HL-60 (cell line): ENCODE measurements around the gene UST.

Source experiments
- GABPA ChIP-seq: IDR thresholded peaks from 2 replicates; pipeline ENCODE4 v1.6.1; 2012; ENCODE audit warnings: low read depth
- POLR2AphosphoS5 ChIP-seq: IDR thresholded peaks from 2 replicates; pipeline ENCODE4 v1.6.1; 2012; ENCODE audit warnings: low read depth
- TF ChIP-seq, protein P1 (sequence below): IDR thresholded peaks from one replicate; pipeline ENCODE4 v1.5.1; 2011; ENCODE audit warnings: low read length, control low read depth, inconsistent platforms; ENCODE audit not compliant: insufficient read depth
- TF ChIP-seq, protein P2 (sequence below): IDR thresholded peaks from 2 replicates; pipeline ENCODE4 v1.6.1; 2012; ENCODE audit warnings: low read depth; ENCODE audit not compliant: insufficient replicate concordance

DNA sequence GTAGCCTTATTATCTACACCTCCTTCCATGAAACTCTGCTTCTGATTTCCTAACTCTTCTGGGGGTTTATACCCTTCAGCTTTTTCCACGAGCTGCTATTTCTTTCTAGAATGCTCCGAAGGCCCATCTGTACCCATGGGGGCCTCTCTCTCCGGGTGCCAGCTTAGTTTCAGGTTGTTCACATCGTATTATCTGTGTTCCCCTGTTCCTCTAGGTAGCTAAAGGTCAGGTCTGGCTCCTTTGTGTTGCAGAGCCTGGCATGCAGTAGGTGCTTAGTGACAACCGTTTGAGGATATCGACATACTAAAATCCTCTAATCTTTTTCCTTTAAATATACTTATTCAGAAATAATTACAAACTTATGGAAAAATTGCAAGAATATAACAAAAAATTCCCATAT lies 73.0 kb downstream of the UST start:
- TF ChIP-seq, protein P1, sequence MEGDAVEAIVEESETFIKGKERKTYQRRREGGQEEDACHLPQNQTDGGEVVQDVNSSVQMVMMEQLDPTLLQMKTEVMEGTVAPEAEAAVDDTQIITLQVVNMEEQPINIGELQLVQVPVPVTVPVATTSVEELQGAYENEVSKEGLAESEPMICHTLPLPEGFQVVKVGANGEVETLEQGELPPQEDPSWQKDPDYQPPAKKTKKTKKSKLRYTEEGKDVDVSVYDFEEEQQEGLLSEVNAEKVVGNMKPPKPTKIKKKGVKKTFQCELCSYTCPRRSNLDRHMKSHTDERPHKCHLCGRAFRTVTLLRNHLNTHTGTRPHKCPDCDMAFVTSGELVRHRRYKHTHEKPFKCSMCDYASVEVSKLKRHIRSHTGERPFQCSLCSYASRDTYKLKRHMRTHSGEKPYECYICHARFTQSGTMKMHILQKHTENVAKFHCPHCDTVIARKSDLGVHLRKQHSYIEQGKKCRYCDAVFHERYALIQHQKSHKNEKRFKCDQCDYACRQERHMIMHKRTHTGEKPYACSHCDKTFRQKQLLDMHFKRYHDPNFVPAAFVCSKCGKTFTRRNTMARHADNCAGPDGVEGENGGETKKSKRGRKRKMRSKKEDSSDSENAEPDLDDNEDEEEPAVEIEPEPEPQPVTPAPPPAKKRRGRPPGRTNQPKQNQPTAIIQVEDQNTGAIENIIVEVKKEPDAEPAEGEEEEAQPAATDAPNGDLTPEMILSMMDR, result no peak
- TF ChIP-seq POLR2AphosphoS5 (no peak), GABPA (no peak)
- TF ChIP-seq, protein P2, sequence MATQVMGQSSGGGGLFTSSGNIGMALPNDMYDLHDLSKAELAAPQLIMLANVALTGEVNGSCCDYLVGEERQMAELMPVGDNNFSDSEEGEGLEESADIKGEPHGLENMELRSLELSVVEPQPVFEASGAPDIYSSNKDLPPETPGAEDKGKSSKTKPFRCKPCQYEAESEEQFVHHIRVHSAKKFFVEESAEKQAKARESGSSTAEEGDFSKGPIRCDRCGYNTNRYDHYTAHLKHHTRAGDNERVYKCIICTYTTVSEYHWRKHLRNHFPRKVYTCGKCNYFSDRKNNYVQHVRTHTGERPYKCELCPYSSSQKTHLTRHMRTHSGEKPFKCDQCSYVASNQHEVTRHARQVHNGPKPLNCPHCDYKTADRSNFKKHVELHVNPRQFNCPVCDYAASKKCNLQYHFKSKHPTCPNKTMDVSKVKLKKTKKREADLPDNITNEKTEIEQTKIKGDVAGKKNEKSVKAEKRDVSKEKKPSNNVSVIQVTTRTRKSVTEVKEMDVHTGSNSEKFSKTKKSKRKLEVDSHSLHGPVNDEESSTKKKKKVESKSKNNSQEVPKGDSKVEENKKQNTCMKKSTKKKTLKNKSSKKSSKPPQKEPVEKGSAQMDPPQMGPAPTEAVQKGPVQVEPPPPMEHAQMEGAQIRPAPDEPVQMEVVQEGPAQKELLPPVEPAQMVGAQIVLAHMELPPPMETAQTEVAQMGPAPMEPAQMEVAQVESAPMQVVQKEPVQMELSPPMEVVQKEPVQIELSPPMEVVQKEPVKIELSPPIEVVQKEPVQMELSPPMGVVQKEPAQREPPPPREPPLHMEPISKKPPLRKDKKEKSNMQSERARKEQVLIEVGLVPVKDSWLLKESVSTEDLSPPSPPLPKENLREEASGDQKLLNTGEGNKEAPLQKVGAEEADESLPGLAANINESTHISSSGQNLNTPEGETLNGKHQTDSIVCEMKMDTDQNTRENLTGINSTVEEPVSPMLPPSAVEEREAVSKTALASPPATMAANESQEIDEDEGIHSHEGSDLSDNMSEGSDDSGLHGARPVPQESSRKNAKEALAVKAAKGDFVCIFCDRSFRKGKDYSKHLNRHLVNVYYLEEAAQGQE, result no peak
